ENCODE results near the gene PPP5C.
A peak's percentile ranks its signal among the peaks of the same experiment; 100 is the strongest.
"Not testable (repeated sequence)": the region's sequence is repeated elsewhere in the genome, so short reads cannot be mapped to it uniquely, and the experiment has no call there.

Gene PPP5C

DNA sequence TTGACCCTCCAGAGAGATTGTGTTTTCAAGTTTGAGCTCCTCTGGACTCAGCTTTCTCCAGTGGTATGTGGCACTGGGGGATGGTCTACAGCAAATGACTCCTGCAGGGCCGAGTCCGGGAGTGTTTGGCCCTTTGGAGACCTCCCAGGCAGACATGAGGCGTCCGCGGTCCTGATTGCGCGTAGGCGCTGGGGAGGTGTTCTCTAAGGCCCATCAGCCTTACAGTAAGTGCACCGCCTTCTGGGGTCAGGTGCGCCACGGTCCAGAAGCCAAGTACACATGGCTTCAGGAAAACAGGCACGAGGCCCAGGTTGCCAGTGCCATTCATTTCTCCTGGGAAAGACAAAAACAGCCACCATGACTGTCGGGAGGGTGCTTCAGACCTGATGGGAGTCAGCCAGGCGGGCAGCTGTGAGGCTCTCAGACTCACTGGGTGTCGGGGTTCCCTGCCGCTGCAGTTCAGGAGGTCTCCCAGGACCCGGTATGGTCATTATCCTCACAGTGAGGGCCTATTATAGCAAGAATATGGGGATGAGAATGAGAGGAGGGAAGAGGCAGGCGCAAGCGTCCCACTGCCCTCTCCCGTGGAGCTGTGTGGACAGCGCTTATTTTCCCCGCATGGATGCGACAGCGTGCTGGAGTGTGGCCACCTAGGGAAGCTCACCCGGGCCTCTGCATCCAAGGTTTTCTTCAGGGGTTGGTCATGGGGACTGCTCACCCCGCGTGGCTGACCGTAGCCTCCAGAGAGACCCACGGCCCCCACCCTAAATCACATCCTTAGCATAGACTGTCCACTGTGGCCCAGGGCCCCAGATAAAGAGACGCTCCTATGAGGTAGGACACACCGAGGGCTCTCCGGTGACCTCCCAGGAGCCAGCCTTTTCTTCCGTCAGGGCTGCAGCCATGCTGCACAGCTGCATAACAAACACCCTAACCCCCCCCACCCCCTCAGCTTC lies 44.7 kb downstream of the PPP5C start:
- CTCF ChIA-PET: interaction anchor here (0.5 to 1.1 kb wide), 2 partner anchors 59 to 109 kb away, joined by 3 read pairs; no protein-coding TSS in a partner anchor
- POLR2A ChIA-PET (ENCODE audit: low non-redundant PET): interaction anchor here (0.6 kb wide), 1 partner anchor 9 kb away, joined by 4 read pairs; no protein-coding TSS in a partner anchor
- TF ChIP-seq, protein P1, sequence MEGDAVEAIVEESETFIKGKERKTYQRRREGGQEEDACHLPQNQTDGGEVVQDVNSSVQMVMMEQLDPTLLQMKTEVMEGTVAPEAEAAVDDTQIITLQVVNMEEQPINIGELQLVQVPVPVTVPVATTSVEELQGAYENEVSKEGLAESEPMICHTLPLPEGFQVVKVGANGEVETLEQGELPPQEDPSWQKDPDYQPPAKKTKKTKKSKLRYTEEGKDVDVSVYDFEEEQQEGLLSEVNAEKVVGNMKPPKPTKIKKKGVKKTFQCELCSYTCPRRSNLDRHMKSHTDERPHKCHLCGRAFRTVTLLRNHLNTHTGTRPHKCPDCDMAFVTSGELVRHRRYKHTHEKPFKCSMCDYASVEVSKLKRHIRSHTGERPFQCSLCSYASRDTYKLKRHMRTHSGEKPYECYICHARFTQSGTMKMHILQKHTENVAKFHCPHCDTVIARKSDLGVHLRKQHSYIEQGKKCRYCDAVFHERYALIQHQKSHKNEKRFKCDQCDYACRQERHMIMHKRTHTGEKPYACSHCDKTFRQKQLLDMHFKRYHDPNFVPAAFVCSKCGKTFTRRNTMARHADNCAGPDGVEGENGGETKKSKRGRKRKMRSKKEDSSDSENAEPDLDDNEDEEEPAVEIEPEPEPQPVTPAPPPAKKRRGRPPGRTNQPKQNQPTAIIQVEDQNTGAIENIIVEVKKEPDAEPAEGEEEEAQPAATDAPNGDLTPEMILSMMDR (conservative IDR thresholded peaks at IDR 0.05; ENCODE audit: low read depth): no peak
- no peak for DNase-seq (ENCODE audit: low spot score)
- H3K27ac ChIP-seq: peak overlapping the region; percentile 58

- CTCF ChIA-PET: interaction anchor here (1.1 kb wide), 1 partner anchor 110 kb away, joined by 3 read pairs; no protein-coding TSS in a partner anchor
- DNase-seq (ENCODE audit: low spot score): no peak
- POLR2A ChIA-PET (ENCODE audit: low non-redundant PET): interaction anchor here (0.6 kb wide), 1 partner anchor 10 kb away, joined by 4 read pairs; no protein-coding TSS in a partner anchor
- TF ChIP-seq, protein P1 (conservative IDR thresholded peaks at IDR 0.05; ENCODE audit: low read depth): no peak
- H3K27ac ChIP-seq: peak overlapping the region; percentile 58
Measured at GRCh38 chr19:46392252-46392801, 45.4 kb downstream of the PPP5C start.

DNA sequence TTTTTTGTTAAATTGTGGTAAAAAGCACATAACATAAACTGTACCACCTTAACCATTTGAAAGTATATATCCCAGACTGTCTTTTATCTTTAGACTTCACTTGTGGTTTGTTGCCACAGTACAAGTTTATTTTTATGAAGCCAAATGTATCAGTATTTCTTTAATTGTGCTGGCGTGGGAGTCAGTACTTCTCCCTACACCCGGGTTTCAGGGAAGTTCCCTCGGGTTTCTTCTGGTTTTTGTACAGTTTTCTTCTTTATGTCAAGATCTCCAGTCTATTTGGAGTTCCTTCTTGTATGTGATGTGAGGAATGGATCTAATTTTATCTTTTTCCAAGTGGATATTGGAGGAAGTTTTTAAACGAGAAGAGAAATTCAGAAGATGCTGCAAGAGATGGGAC lies 46.0 kb downstream of the PPP5C start:
- DNase-seq (ENCODE audit: low spot score): no peak
- ChIA-PET CTCF (interaction anchor here (1.1 kb wide), 1 partner anchor 111 kb away, joined by 3 read pairs; no protein-coding TSS in a partner anchor), POLR2A (ENCODE audit: low non-redundant PET) (no interaction called here)
- TF ChIP-seq, protein P1 (conservative IDR thresholded peaks at IDR 0.05; ENCODE audit: low read depth): no peak
- peak overlapping the region; percentile 58 for H3K27ac ChIP-seq

DNA sequence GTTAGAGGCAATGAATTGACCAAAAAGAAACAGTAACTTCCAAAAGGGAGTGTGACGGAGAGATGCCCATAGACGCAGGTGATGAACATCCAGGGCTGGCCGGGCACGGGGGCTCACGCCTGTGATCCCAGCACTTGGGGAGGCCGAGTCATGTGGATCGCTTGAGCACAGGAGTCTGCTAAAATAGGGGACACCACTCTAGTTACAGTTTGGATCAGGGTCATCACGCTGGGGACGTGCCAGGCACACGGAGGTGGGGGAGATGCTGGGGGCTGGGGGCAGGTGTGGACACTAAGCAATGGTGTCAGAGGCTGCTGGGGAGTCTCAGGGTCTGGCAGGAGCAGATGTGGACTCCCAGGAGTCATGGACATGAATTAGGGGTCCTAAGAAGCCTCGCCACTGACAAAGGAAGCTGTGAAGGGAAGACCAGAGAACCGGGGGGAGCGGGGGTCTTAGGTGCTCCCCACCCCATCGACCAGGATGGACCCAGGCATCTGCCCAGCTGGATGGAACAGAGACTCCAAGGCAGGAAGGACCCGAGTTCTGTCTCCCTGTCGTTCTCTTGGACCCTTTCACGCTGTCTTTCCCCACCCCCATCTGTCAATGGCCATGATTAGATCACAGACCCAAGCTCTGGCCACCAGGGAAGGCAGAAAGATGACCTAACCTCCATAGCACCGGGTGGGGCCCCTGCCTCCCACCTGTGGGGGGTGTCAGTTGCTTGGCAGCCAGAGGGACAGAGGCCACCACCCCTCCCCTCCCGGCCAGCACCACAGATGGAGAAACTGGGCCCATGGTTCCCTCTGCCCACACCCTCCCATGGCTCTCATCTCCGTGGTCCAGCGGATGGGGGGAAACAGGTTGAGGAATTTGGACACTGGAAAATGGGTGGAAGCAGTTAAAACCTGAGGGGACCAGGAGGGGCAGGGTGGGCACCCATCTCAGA lies 46.8 kb downstream of the PPP5C start:
- no peak for DNase-seq (ENCODE audit: low spot score)
- H3K27ac ChIP-seq: peak overlapping the region; percentile 27
- ChIA-PET POLR2A (ENCODE audit: low non-redundant PET) (interaction anchor here (0.5 kb wide), 1 partner anchor 207 kb away, joined by 4 read pairs; no protein-coding TSS in a partner anchor), CTCF (interaction anchor here (0.6 kb wide), 1 partner anchor 187 kb away, joined by 3 read pairs; no protein-coding TSS in a partner anchor)
- TF ChIP-seq, protein P1 (conservative IDR thresholded peaks at IDR 0.05; ENCODE audit: low read depth): no peak

DNA sequence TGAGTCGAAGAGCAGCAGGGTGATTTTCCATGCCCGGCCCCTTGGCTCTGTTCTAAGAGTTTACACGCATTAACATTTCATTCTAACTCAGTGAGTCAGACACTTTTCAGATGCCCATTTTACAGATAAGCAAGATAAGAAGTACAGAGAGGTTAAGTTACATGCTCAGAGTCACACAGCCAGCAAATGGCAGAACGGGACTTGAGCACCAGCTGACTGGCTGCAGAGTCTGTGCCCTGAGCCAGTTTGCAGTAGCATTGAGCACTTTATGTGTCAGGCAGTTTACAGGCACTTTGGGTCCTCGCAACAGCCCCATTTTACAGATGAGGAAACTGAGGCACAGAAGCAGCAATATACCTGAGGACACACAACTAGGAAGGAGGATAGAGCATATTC lies 47.5 kb downstream of the PPP5C start:
- ChIA-PET POLR2A (ENCODE audit: low non-redundant PET) (no interaction called here), CTCF (interaction anchor here (0.6 to 1.6 kb wide), 4 partner anchors 27 to 279 kb away, joined by 3 to 4 read pairs (median 3); no protein-coding TSS in a partner anchor)
- no peak for DNase-seq (ENCODE audit: low spot score)

GRCh38 chr19:46397801-46398479 lies 51.1 kb downstream of the PPP5C start:
- CTCF ChIA-PET: interaction anchor here (0.6 to 3.4 kb wide), 4 partner anchors 63 to 115 kb away, joined by 3 to 38 read pairs (median 4); no protein-coding TSS in a partner anchor
- POLR2A ChIA-PET (ENCODE audit: low non-redundant PET); H3K27ac ChIP-seq; DNase-seq (ENCODE audit: low spot score): not testable (repeated sequence)

More for the DNA sequence above, 47.5 kb downstream of the PPP5C start:
- TF ChIP-seq, protein P1 (conservative IDR thresholded peaks at IDR 0.05; ENCODE audit: low read depth): no peak
- peak overlapping the region; percentile 27; the same call in 1 of the 2 replicates for H3K27ac ChIP-seq
